C4-2B (cell line): Measurements from ENCODE around the gene HCRT.

Source experiments
- CTCF ChIP-seq: fragments of 450-650 bp; conservative IDR thresholded peaks from 2 replicates; pipeline ENCODE4 v1.5.1; 2017; ENCODE audit warnings: mild to moderate bottlenecking
- ZFX ChIP-seq: fragments of 450-650 bp; IDR thresholded peaks from 2 replicates; pipeline ENCODE4 v1.6.1; 2017

GRCh38 chr17:42192189-42193126 is 7.2 kb upstream of the HCRT start:
- TF ChIP-seq CTCF (no peak), ZFX (no peak)
